GM12892 (cell line): ENCODE results near the gene ZER1.

Experiments
- POLR2A ChIP-seq: IDR thresholded peaks from 2 replicates; pipeline ENCODE4 v1.6.1; 2011; ENCODE audit warnings: low read depth, low read length, control low read depth
- POLR2AphosphoS5 ChIP-seq: IDR thresholded peaks from 2 replicates; pipeline ENCODE4 v1.6.1; 2011; ENCODE audit warnings: low read depth, low read length, control low read depth

DNA sequence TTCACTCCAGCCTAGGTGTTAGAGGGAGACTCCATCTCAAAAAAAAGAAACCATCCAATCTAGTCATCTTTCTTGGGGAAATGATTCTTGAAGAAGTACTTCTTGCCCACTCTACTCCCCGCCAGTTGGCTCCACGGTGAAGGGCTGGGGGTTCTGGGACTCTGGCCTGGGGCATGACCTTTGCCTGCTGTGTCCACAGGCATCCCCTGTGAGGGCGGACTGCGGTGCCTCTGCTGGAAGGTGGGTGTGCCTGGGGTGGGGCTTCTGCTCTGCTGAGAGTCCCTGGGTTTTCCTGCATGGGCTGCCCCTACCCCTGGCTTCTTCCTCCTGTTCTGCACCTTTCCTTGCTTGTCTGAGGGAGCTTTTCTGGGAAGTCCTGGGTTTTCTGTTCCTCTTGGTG, 18.8 kb upstream of the ZER1 start:
- no peak for TF ChIP-seq POLR2A
- no peak for TF ChIP-seq POLR2AphosphoS5
